HG03064 (cell line): Measurements from ENCODE around the gene ANKS1B.
"Not testable (repeated sequence)": the region's sequence is repeated elsewhere in the genome, so short reads cannot be mapped to it uniquely, and the experiment has no call there.

ENCODE experiments used
- ATAC-seq: cut with Tn5 transposase; IDR thresholded peaks from one replicate; pipeline ENCODE4 v1.9.1; 2021; ENCODE audit warnings: low read depth; ENCODE audit not compliant: unreplicated experiment

Gene ANKS1B

GRCh38 chr12:98868076-98868475 is 1116.7 kb downstream of the ANKS1B start:
- ATAC-seq, result no peak

- no peak for ATAC-seq
These were observed 1120.4 kb downstream of the ANKS1B start for GRCh38 chr12:98864363-98864762.

- ATAC-seq, result no peak
These were observed 1121.6 kb downstream of the ANKS1B start for GRCh38 chr12:98863167-98863566.

GRCh38 chr12:98861251-98861650 is 1123.5 kb downstream of the ANKS1B start:
- ATAC-seq, result no peak

GRCh38 chr12:98856897-98857540 is 1127.7 kb downstream of the ANKS1B start:
- ATAC-seq, result no peak

- ATAC-seq, result no peak
These were observed 1132.6 kb downstream of the ANKS1B start for GRCh38 chr12:98852181-98852580.

- no peak for ATAC-seq
These were observed 1137.5 kb downstream of the ANKS1B start for GRCh38 chr12:98847242-98847641.

GRCh38 chr12:98845957-98846356 is 1138.8 kb downstream of the ANKS1B start:
- no peak for ATAC-seq

- ATAC-seq, result no peak
These were observed 1144.4 kb downstream of the ANKS1B start for GRCh38 chr12:98840325-98840724.

- no peak for ATAC-seq
These were observed 1146.5 kb downstream of the ANKS1B start for GRCh38 chr12:98838231-98838647.

GRCh38 chr12:98837134-98837752 is 1147.5 kb downstream of the ANKS1B start:
- ATAC-seq, result not testable (repeated sequence)

- ATAC-seq, result no peak
These were observed 1154.1 kb downstream of the ANKS1B start for GRCh38 chr12:98830657-98831056.

GRCh38 chr12:98828802-98829600 is 1155.7 kb downstream of the ANKS1B start:
- ATAC-seq, result no peak

GRCh38 chr12:98823012-98823411 is 1161.7 kb downstream of the ANKS1B start:
- ATAC-seq, result no peak

GRCh38 chr12:98821866-98822265 is 1162.9 kb downstream of the ANKS1B start:
- no peak for ATAC-seq

- ATAC-seq, result no peak
These were observed 1163.5 kb downstream of the ANKS1B start for GRCh38 chr12:98821232-98821631.

GRCh38 chr12:98819821-98820404 is 1164.8 kb downstream of the ANKS1B start:
- ATAC-seq, result no peak

GRCh38 chr12:98819071-98819470 is 1165.7 kb downstream of the ANKS1B start:
- no peak for ATAC-seq

GRCh38 chr12:98818239-98818638 is 1166.5 kb downstream of the ANKS1B start:
- no peak for ATAC-seq

- ATAC-seq, result no peak
These were observed 1167.0 kb downstream of the ANKS1B start for GRCh38 chr12:98817742-98818141.

- no peak for ATAC-seq
These were observed 1168.0 kb downstream of the ANKS1B start for GRCh38 chr12:98816720-98817119.
